GM10266 (cell line): ENCODE measurements around the gene YPEL5.

Experiments
- DNase-seq: peaks from one replicate; pipeline ENCODE4 v3.0.0; 2012; ENCODE audit errors: extremely low spot score
- TF ChIP-seq, protein P1 (sequence below): IDR thresholded peaks from 2 replicates; pipeline ENCODE4 v1.5.1; 2012; ENCODE audit warnings: mild to moderate bottlenecking, low read depth; ENCODE audit not compliant: control insufficient read depth, insufficient read depth; ENCODE audit errors: missing control alignments

The YPEL5 gene

DNA sequence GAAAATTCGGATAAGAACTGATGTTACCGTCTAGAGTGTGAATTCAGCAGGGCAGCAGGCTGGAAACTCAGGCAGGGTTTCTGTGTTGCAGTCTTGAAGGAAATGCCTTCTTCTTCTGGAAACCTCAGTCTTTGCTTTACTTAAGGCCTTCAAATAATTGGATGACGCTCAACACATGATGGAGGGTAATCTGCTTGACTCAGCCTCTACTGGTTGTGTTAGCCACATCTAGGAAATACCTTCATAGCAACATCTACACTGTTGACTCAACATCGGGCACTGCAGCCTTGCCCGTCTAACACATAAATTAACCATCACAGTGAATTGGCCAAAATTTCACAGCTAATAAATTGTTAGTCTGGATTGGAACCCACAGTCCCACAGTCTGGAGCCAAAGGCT, 37.2 kb downstream of the YPEL5 start:
- no peak for DNase-seq
- TF ChIP-seq, protein P1, sequence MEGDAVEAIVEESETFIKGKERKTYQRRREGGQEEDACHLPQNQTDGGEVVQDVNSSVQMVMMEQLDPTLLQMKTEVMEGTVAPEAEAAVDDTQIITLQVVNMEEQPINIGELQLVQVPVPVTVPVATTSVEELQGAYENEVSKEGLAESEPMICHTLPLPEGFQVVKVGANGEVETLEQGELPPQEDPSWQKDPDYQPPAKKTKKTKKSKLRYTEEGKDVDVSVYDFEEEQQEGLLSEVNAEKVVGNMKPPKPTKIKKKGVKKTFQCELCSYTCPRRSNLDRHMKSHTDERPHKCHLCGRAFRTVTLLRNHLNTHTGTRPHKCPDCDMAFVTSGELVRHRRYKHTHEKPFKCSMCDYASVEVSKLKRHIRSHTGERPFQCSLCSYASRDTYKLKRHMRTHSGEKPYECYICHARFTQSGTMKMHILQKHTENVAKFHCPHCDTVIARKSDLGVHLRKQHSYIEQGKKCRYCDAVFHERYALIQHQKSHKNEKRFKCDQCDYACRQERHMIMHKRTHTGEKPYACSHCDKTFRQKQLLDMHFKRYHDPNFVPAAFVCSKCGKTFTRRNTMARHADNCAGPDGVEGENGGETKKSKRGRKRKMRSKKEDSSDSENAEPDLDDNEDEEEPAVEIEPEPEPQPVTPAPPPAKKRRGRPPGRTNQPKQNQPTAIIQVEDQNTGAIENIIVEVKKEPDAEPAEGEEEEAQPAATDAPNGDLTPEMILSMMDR: no peak

DNA sequence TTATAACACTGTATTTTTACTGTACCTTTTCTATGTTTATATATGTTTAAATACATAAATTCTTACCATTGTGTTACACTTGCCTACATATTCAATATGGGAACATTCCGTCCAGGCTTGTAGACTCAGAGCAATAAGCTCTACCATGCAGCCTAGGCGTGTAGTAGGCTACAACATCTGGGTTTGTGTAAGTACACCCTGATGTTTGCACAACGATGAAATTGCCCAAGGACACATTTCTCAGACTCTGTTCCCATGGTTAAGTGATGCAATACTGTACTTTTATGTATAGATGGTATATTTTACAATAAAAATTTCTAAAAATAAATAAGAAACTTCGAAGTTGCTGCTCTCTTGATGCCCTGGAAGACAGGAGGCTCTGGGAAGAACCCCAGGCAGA, 38.4 kb downstream of the YPEL5 start:
- no peak for DNase-seq
- TF ChIP-seq, protein P1: no peak

GRCh38 chr2:30188292-30188691, 41.5 kb downstream of the YPEL5 start:
- TF ChIP-seq, protein P1: no peak
- no peak for DNase-seq

GRCh38 chr2:30190637-30191036, 43.8 kb downstream of the YPEL5 start:
- TF ChIP-seq, protein P1: no peak
- DNase-seq: no peak

GRCh38 chr2:30191107-30191506, 44.3 kb downstream of the YPEL5 start:
- no peak for DNase-seq
- TF ChIP-seq, protein P1: no peak

DNA sequence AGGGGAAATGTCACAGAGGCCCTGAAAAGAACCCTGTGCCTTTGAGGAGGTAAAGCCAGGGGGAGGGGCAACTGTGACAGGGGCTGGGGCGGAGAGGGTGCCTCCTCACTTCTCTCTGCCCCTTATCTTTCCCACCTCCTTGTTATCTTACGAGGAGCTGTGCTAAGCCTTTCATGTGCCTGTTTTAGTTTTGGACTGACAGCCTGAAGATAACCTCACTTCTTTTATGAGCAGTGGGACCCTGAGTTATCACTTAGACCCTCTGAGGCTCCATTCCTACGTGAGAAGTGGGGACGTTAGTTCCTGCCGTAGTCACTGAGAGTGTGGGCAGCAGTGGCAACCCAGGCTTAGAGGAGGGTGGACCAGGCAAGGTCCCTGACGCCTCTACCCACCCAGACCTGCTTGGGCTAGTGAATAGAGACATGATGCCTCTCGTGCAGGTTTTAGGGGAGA, 45.0 kb downstream of the YPEL5 start:
- TF ChIP-seq, protein P1: no peak
- DNase-seq: no peak

DNA sequence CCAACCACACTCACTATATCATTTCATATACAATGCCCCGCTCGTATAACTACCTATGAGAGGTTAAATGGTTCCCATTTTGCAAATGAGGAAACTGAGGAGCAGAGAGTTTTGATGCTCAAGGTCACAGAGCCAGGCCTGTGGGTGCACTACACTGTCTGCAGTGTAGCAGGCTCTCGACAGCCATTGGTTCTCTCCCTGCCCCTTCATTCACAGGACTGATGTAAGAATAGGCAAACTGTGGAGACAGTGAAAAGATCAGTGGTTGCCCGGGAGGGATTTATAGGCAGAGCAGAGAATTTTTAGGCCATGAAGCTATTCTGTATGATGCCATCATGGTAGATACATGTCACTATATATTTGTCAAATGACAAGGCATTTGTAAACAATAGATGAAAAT, 45.5 kb downstream of the YPEL5 start:
- TF ChIP-seq, protein P1: no peak
- DNase-seq: no peak
